K562 (cell line): ENCODE measurements around the gene PHEX. TPM values are rescaled to one million over a fixed set of nuclear protein-coding genes. Genes with fewer than 3 reads are reported as not detected.

Experiments used
- ATAC-seq: fragments of 200-7000 bp; cut with Tn5 transposase; 3 replicates; pipeline ENCODE4 v1.9.1; 2020; ENCODE audit warnings: moderate library complexity
- BruUV-seq: library from RNA; stranded (reverse); fragments of 400-500 nt; replicated peaks from 2 replicates; lab custom pipeline; 2021; lab: Mats Ljungman, UMichigan
- CTCF ChIA-PET: fragments of 300-600 bp; formaldehyde crosslinking; extraction: SDS; loops from one replicate; lab custom pipeline; 2021; ENCODE audit warnings: low intra/inter-chr PET ratio; lab: Yijun Ruan, JAX
- POLR2A ChIA-PET: fragments of 300-600, 350-650 bp; sonication (Branson Sonifier 250); formaldehyde crosslinking; extraction: SDS; loops from one replicate; lab custom pipeline; 2021; ENCODE audit warnings: antibody characterized with exemption, inconsistent platforms; lab: Yijun Ruan, JAX
- DNase-seq, 4 experiments: peaks; one replicate each; pipeline versions ENCODE4 v3.0.0 to v3.0.0-alpha.2; 2011 to 2018; ENCODE audit warnings: low spot score in 3 of 4, mixed read lengths in 3 of 4; ENCODE audit errors: extremely low read depth in 1 of 4
- FAIRE-seq: peaks from 2 replicates; lab custom pipeline; 2011; peaks lifted over from hg19 to GRCh38; lab: Jason Lieb, UNC
- H2AFZ ChIP-seq: 2 replicates; pipeline ENCODE4 v1.6.0; 2011; ENCODE audit warnings: low read depth, low read length, control low read depth, inconsistent platforms
- H3K27ac ChIP-seq: fragments of 200-600 bp; 3 replicates; pipeline ENCODE4 v1.8.0; 2011; ENCODE audit warnings: low read depth, mild to moderate bottlenecking, control low read depth, inconsistent platforms, low read length, moderate library complexity, mixed read lengths; ENCODE audit errors: extremely low read depth
- H3K27me3 ChIP-seq, 2 experiments: fragments of 300-600 bp in 1 of 2; 2 replicates in 1 of 2; 3 replicates in 1 of 2; pipeline versions ENCODE4 v1.6.0 to v1.8.0; 2011; ENCODE audit warnings: inconsistent platforms in 2 of 2, low read length in 2 of 2, mild to moderate bottlenecking in 1 of 2, mixed read lengths in 1 of 2, moderate library complexity in 1 of 2; ENCODE audit not compliant: control insufficient read depth in 2 of 2, insufficient read depth in 2 of 2
- H3K36me3 ChIP-seq: fragments of 300-600 bp; 3 replicates; pipeline ENCODE4 v1.8.0; 2011; ENCODE audit warnings: mild to moderate bottlenecking, low read length, inconsistent platforms; ENCODE audit not compliant: control insufficient read depth, insufficient read depth
- H3K4me1 ChIP-seq, 2 experiments: fragments of 200-600 bp in 1 of 2; replicated peaks in 1 of 2; 2 replicates in 1 of 2; 3 replicates in 1 of 2; pipeline versions ENCODE4 v1.5.1 to v1.8.0; 2011; ENCODE audit warnings: inconsistent platforms in 2 of 2, low read length in 2 of 2, mild to moderate bottlenecking in 1 of 2, mixed read lengths in 1 of 2, moderate library complexity in 1 of 2; ENCODE audit not compliant: control insufficient read depth in 2 of 2, insufficient read depth in 2 of 2
- H3K4me2 ChIP-seq: 2 replicates; pipeline ENCODE4 v1.6.1; 2011; ENCODE audit warnings: low read length, control low read depth, inconsistent platforms, mixed read lengths; ENCODE audit not compliant: insufficient read depth
- H3K4me3 ChIP-seq: fragments of 200-600 bp; sonication (generic), shearing (Covaris generic); 2 replicates; pipeline ENCODE4 v1.5.1; 2016; ENCODE audit warnings: control low read depth, inconsistent platforms
- H3K79me2 ChIP-seq: fragments of 200-600 bp; 3 replicates; pipeline ENCODE4 v1.8.0; 2011; ENCODE audit warnings: low read length, inconsistent platforms; ENCODE audit not compliant: control insufficient read depth, insufficient read depth
- H3K9ac ChIP-seq, 2 experiments: 2 replicates each; pipeline versions ENCODE4 v1.6.0 to v1.6.1; 2011; ENCODE audit warnings: low read depth in 2 of 2, low read length in 2 of 2, control low read depth in 1 of 2, inconsistent platforms in 1 of 2, mild to moderate bottlenecking in 1 of 2, mixed read lengths in 1 of 2; ENCODE audit not compliant: insufficient read depth in 1 of 2
- H3K9me1 ChIP-seq: one replicate; pipeline ENCODE4 v1.6.0; 2011; ENCODE audit warnings: inconsistent platforms, mild to moderate bottlenecking, low read length, moderate library complexity; ENCODE audit not compliant: control insufficient read depth, insufficient read depth
- H3K9me3 ChIP-seq: replicated peaks from 2 replicates; pipeline ENCODE4 v1.5.1; 2011; ENCODE audit warnings: low read depth, low read length, inconsistent platforms; ENCODE audit not compliant: control insufficient read depth, insufficient read depth
- H4K20me1 ChIP-seq: replicated peaks from 2 replicates; pipeline ENCODE4 v1.6.1; 2011; ENCODE audit warnings: low read length, inconsistent platforms, mixed read lengths; ENCODE audit not compliant: control insufficient read depth, insufficient read depth
- ADNP ChIP-seq: fragments of 200-800 bp; sonication (Bioruptor generic); IDR thresholded peaks from 2 replicates; pipeline ENCODE4 v1.6.1; 2016; ENCODE audit warnings: missing genetic modification characterization, missing compliant biosample characterization
- CBX2 ChIP-seq: fragments of 200-600 bp; sonication (generic); IDR thresholded peaks from one replicate; pipeline ENCODE4 v1.6.1; 2012; ENCODE audit warnings: mild to moderate bottlenecking, low read length, inconsistent platforms; ENCODE audit not compliant: insufficient read depth, poor library complexity, severe bottlenecking
- CREBBP ChIP-seq: IDR thresholded peaks from one replicate; pipeline ENCODE4 v1.6.1; 2012; ENCODE audit warnings: low read depth, mild to moderate bottlenecking, control low read depth, inconsistent platforms, low read length
- DIDO1 ChIP-seq: fragments of 450-650 bp; IDR thresholded peaks from 2 replicates; pipeline ENCODE4 v1.6.1; 2016; ENCODE audit warnings: low read depth, missing biosample characterization, missing genetic modification characterization
- FOXK2 ChIP-seq, 2 experiments: fragments of 450-650 bp; IDR thresholded peaks in 1 of 2; conservative IDR thresholded peaks in 1 of 2; 2 replicates each; pipeline ENCODE4 v1.6.1; 2016; ENCODE audit warnings: low read depth in 2 of 2, mild to moderate bottlenecking in 1 of 2
- GABPA ChIP-seq: fragments of 200-800 bp; sonication (Bioruptor generic); conservative IDR thresholded peaks from 2 replicates; pipeline ENCODE4 v1.6.1; 2016; ENCODE audit warnings: low read depth, missing genetic modification characterization, missing compliant biosample characterization
- MYC ChIP-seq, 2 experiments: fragments of 250-450 bp in 1 of 2; sonication (Bioruptor Pico) in 1 of 2; IDR thresholded peaks; 2 replicates each; pipeline versions ENCODE4 v1.5.1 to v1.6.1; 2012 to 2021; ENCODE audit warnings: low read depth in 2 of 2, borderline replicate concordance in 1 of 2, improper control_type of control experiment in 1 of 2, low read length in 1 of 2, mild to moderate bottlenecking in 1 of 2, moderate library complexity in 1 of 2
- NR1H2 ChIP-seq: sonication (generic); formaldehyde crosslinking; IDR thresholded peaks from 2 replicates; pipeline ENCODE4 v1.4.0; 2020; ENCODE audit warnings: mild to moderate bottlenecking, missing genetic modification reagents
- POLR2AphosphoS5 ChIP-seq: IDR thresholded peaks from 2 replicates; pipeline ENCODE4 v1.6.1; 2011; ENCODE audit warnings: mild to moderate bottlenecking, low read depth, low read length, moderate library complexity; ENCODE audit not compliant: control insufficient read depth, insufficient read depth
- SLC30A9 ChIP-seq: fragments of 250-450 bp; sonication (Bioruptor Pico); IDR thresholded peaks from 2 replicates; pipeline ENCODE4 v1.8.0; 2022; ENCODE audit warnings: mild to moderate bottlenecking, moderate library complexity
- SNIP1 ChIP-seq: fragments of 450-650 bp; IDR thresholded peaks from 2 replicates; pipeline ENCODE4 v1.7.1; 2017; ENCODE audit warnings: low read depth, mild to moderate bottlenecking
- SREBF1 ChIP-seq: fragments of 150-350 bp; IDR thresholded peaks from 2 replicates; pipeline ENCODE4 v1.6.1; 2014; ENCODE audit warnings: antibody characterized with exemption, low read depth, low read length, borderline replicate concordance
- SRSF7 ChIP-seq: fragments of 200-400 bp; formaldehyde crosslinking; optimal IDR thresholded peaks from 2 replicates; pipeline ENCODE3; 2017; ENCODE audit warnings: mild to moderate bottlenecking, low read depth, low read length
- TFAM ChIP-seq: fragments of 250-450 bp; sonication (Bioruptor Pico); conservative IDR thresholded peaks from 2 replicates; pipeline ENCODE4 v1.5.0; 2021; ENCODE audit warnings: mild to moderate bottlenecking, moderate library complexity
- ZEB2 ChIP-seq: fragments of 450-650 bp; IDR thresholded peaks from 2 replicates; pipeline ENCODE4 v1.6.1; 2016
- ZNF445 ChIP-seq: fragments of 250-450 bp; sonication (Bioruptor Pico); IDR thresholded peaks from 2 replicates; pipeline ENCODE4 v1.4.0; 2020; ENCODE audit warnings: low read depth, mild to moderate bottlenecking, moderate library complexity
- WGBS: fragments of 100-300 bp; shearing (Covaris generic); methylation state at CpG from one replicate; pipeline ENCODE4 v1.1.6; 2016; ENCODE audit warnings: low coverage, mixed read lengths; ENCODE audit not compliant: insufficient coverage; ENCODE audit errors: missing lambda C conversion rate; 5-methylcytosine and 5-hydroxymethylcytosine counted together
- in situ Hi-C: fragments of 300-500 bp; cut with MboI; formaldehyde crosslinking; loops from 4 replicates; pipeline ENCODE4 v1.15.0; 2018; ENCODE audit warnings: inconsistent platforms, mixed read lengths
- intact Hi-C: fragments of 100-400 bp; cut with micrococcal nuclease; formaldehyde crosslinking; loops from 2 replicates; pipeline ENCODE4 v1.14.2; 2022
- polyA plus RNA-seq, 8 experiments: library from polyadenylated mRNA; depleted of rRNA in 4 of 8; stranded (reverse) in 5 of 8; unstranded in 3 of 8; fragments of >200 nt; fragmentation: Nextera tagmentation in 2 of 8; fragmentation: Illumina TruSeq in 1 of 8; extraction: Ambion mirVana in 2 of 8; extraction: Trizol in 1 of 8; gene quantifications; 2 replicates each; pipeline versions ENCODE4 v1.2.1 to v1.2.3, GENCODE V29; 2011 to 2014; ENCODE audit warnings: inconsistent platforms in 1 of 8, missing spikeins in 1 of 8
- total RNA-seq, 7 experiments: library from RNA; depleted of rRNA in 6 of 7; stranded (reverse); fragments of >200 nt in 6 of 7; fragmentation: Illumina TruSeq in 2 of 7; extraction: Trizol in 2 of 7; gene quantifications; 2 replicates each; pipeline versions ENCODE4 v1.2.1 to v1.2.3, GENCODE V29; 2011 to 2021; ENCODE audit warnings: low replicate concordance in 1 of 7

Gene PHEX
- total and polyA plus RNA-seq, 9 of the 15 experiments (the other 6 are each of a cell fraction or from before 2014, with no cell fraction given): 0.01 to 0.11 (median 0.04) TPM; not detected in 6

DNA sequence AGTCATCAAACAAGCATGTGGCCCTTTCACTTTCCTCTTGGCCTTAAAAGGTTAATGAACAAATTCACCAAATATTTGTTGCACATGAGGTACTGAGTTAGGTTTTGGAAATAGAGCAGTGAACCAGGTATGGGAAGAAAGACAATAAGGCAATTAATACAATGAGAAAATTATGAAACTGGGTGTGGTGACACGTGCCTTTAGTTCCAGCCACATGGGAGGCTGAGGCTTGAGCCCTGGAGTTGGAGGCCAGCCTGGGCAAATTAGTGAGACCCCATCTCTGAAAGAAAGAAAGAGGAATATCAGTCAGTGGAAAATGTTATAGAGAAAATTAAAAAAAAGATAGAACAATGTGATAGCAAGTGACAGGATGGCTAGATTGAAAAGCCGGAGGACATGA is 8.1 kb downstream of the PHEX start:
- Histone ChIP-seq H3K4me3 (no peak overlapping the region), H3K27me3 (peaks cover 4 to 7% of the 10 kb centered on the region in 2 experiments; a peak in 4 of 5 replicates), H4K20me1 (no peaks in the 10 kb centered on the region), H3K4me1 (no peaks in the 10 kb centered on the region), H3K4me2 (no peak overlapping the region), H3K9me1 (no peaks in the 10 kb centered on the region), H2AFZ (no peak overlapping the region), H3K36me3 (no peaks in the 10 kb centered on the region), H3K9me3 (no peaks in the 10 kb centered on the region), H3K27ac (no peak overlapping the region), H3K79me2 (no peaks in the 10 kb centered on the region), H3K9ac (no peak overlapping the region)
- TF ChIP-seq GABPA (tag) (no peak), FOXK2 (conservative IDR thresholded peaks at IDR 0.05 in 1 of 2, IDR thresholded peaks at IDR 0.05 in 1 of 2; ENCODE audit: low read depth in 2 of 2) (no peak), ZEB2 (no peak), DIDO1 (tag) (no peak), SNIP1 (no peak), TFAM (no peak), SRSF7 (no peak), ZNF445 (CRISPR knock-in tag) (no peak), MYC (IDR thresholded peaks at IDR 0.05; ENCODE audit: low read depth, low read length) (no peak), MYC (CRISPR knock-in tag; IDR thresholded peaks at IDR 0.05; ENCODE audit: borderline replicate concordance, low read depth) (no peak), SREBF1 (no peak), CBX2 (no peak), NR1H2 (CRISPR knock-in tag) (no peak), POLR2AphosphoS5 (no peak), CREBBP (no peak), ADNP (no peak), SLC30A9 (CRISPR knock-in tag) (no peak)
- ChIA-PET CTCF (no interaction called here), POLR2A (no interaction called here)
- 25% methylated on average over 2 of the region's 2 CpGs for WGBS
- in situ Hi-C loops (no loop called here), intact Hi-C loops (no loop called here)
- FAIRE-seq: no peak
- BruUV-seq: no TSS peak
- no peak for DNase-seq
- no peak for ATAC-seq
